GM12864 (cell line): ENCODE results near the gene MLST8.

Source experiments
- DNase-seq: peaks from one replicate; pipeline ENCODE4 v3.0.0-alpha.2; 2011; ENCODE audit warnings: low read depth
- H3K4me3 ChIP-seq: 2 replicates; pipeline ENCODE4 v1.5.1; 2011; ENCODE audit warnings: mild to moderate bottlenecking, low read depth, low read length, control low read depth
- CTCF ChIP-seq: IDR thresholded peaks from 2 replicates; pipeline ENCODE4 v1.5.1; 2011; ENCODE audit warnings: low read depth, mild to moderate bottlenecking, moderate library complexity, low read length, control low read depth, inconsistent platforms; ENCODE audit errors: missing control alignments

Gene MLST8

DNA sequence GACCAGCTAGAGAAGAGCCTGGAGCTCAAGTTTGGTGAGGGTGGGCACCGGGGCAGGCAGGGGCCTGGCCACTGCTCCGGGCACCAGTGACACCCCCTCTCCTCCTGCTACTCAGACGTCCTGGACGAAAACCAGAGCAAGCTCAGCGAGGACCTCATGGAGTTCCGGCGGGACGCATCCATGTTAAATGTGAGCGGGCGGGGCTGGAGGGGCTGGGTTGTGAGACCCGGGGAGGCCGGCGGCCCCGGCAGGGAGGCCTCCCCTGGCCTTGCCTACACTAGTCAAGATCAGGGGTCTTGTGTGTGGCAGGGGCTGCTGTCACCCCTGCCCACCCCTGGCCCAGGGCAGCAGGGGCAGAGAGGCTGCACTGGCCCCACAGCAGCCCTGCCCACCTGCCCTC is 31.9 kb upstream of the MLST8 start:
- H3K4me3 ChIP-seq: no peak overlapping the region
- no peak for TF ChIP-seq CTCF
- DNase-seq: no peak

DNA sequence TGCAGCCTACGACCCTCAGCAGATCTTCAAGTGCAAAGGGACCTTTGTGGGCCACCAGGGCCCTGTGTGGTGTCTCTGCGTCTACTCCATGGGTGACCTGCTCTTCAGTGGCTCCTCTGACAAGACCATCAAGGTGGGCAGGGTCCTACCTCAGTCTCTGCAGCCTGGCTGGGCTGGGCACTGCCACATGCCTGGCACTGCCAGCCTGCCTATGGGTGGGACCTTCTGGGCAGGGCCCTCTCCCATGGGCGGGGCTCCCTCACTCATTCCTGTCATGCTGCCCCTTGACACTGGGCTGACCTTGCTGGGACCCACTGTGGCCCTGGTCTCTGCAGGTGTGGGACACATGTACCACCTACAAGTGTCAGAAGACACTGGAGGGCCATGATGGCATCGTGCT is 31.3 kb upstream of the MLST8 start:
- DNase-seq: no peak
- no peak for TF ChIP-seq CTCF
- H3K4me3 ChIP-seq: no peak overlapping the region

DNA sequence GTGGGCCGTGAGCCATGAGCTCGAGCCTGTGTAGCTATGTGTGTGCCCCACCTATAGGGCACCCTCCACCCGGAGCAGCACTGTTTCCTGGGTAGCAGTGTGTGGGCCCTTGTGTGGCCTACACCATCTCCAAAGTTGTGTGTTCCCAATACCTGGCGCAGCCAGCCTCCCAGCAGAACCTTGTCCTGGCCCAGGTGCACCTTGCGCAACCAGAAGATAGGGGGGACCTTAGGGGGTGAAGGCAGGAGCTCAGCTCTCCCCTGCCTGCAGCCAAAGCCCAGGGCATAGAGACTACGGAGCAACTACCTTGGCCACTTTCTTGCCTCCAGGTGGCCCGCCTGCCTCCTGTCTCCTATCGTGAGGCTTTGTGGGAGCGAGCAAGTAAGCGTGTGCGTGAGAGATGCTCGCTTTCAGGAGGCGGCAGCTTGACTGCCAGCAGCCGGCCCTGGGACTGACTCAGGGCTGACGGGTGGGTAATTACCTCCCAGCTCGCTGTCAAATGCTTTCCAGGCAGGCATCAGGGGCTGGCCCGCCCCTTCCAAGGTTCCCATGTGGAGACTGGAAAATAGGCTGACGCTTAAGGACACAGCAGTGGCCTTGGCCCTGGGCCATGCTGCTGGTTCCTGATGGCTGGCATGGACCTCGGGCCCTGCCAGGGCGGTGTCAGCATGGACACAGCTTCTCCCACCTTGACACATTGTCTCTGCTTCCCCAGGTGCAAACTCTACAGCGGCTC is 30.7 kb upstream of the MLST8 start:
- no peak for TF ChIP-seq CTCF
- DNase-seq: no peak
- H3K4me3 ChIP-seq: no peak overlapping the region

DNA sequence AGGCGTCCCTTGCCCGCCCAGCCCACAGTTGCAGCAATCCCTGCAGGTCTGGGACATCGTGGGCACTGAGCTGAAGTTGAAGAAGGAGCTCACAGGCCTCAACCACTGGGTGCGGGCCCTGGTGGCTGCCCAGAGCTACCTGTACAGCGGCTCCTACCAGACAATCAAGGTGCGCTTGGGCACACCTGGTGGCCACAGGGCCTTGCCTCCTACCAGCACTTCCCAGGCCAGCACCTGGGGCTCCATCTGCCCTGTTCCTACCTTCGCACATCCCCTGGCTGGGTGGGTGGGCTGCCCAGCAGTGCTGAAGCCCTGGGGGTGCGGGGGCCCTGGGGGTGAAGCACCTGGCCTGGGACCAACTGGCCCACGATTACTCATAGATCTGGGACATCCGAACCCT is 29.8 kb upstream of the MLST8 start:
- no peak for DNase-seq
- no peak for TF ChIP-seq CTCF
- H3K4me3 ChIP-seq: no peak overlapping the region

- DNase-seq: no peak
- TF ChIP-seq CTCF: no peak
- no peak overlapping the region for H3K4me3 ChIP-seq
These were observed 29.2 kb upstream of the MLST8 start for GRCh38 chr16:2176047-2176446.

DNA sequence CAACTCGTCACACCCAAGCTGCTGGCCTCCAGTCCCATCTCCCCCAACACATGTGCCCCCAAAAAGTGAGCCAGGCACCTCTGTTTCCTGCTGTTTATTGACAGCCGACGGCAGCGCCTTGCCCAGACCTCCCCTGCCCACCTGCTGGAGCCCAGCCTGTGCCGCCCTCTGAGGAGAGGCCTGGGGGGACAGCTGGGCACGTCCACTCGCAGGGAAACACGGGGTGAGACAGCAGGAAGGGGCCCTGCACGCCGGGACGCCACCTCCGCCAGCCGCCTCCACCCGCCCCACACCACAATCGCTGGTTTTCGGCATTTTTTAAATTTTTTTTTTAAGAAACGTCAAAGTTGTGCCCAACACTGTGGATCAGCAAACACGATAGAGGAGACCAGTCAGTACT is 28.2 kb upstream of the MLST8 start:
- TF ChIP-seq CTCF: no peak
- H3K4me3 ChIP-seq: no peak overlapping the region
- no peak for DNase-seq

DNA sequence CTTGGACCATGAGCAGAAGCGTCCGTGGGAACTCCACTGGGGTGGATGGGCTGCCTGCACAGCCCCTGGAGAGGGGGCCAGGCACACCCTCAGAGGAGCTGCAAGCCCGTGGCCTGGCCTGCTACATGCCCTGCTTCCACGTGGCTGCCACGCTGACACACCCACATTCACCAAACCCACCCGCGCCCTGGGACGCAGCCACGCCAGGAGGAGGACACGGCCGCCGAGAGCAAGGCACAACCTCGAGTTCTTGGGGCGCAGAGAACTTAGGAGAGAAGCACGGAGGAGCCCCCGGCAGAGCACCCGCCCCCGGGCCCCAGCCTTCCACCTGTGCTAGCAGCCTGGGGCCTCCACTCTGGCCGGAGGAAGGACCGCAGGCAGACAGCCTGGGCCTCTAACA is 27.7 kb upstream of the MLST8 start:
- TF ChIP-seq CTCF: no peak
- no peak overlapping the region for H3K4me3 ChIP-seq
- DNase-seq: no peak
